ENCODE data around the gene NEU3.
A peak's percentile ranks its signal among the peaks of the same experiment; 100 is the strongest.
"Not testable (repeated sequence)": the region's sequence is repeated elsewhere in the genome, so short reads cannot be mapped to it uniquely, and the experiment has no call there.

The NEU3 gene

GRCh38 chr11:74989260-74989638 lies 516 bp downstream of the NEU3 start:
- peak overlapping the region; percentile 81 for H3K4me2 ChIP-seq (ENCODE audit: low read length)
- no peak for TF ChIP-seq CTCF (IDR thresholded peaks at IDR 0.05)
- no peaks in the 10 kb centered on the region for H3K36me3 ChIP-seq (ENCODE audit: control insufficient read depth, insufficient read depth, low read length)
- H3K79me2 ChIP-seq, result no peaks in the 10 kb centered on the region
- no peak overlapping the region for H3K9ac ChIP-seq
- H3K9me3 ChIP-seq (ENCODE audit: control insufficient read depth, low read length), result no peaks in the 10 kb centered on the region
- peak overlapping the region; percentile 84 for H3K4me3 ChIP-seq (ENCODE audit: low read depth, low read length)
- peak overlapping the region; percentile 87 for H3K27ac ChIP-seq
- H2AFZ ChIP-seq, result peak overlapping the region; percentile 87
- H3K4me1 ChIP-seq, result peaks cover 2% of the 10 kb centered on the region
- H3K27me3 ChIP-seq (ENCODE audit: control insufficient read depth, insufficient read depth, low read length), result no peaks in the 10 kb centered on the region

- not testable (repeated sequence) for H3K4me1 ChIP-seq; H2AFZ ChIP-seq; H3K36me3 ChIP-seq (ENCODE audit: control insufficient read depth, insufficient read depth, low read length); H3K27ac ChIP-seq; H3K27me3 ChIP-seq (ENCODE audit: control insufficient read depth, insufficient read depth, low read length); H3K9me3 ChIP-seq (ENCODE audit: control insufficient read depth, low read length); H3K9ac ChIP-seq; H3K79me2 ChIP-seq
- Histone ChIP-seq H3K4me3 (ENCODE audit: low read depth, low read length) (peak overlapping the region; percentile 84), H3K4me2 (ENCODE audit: low read length) (peak overlapping the region; percentile 81)
Observed at GRCh38 chr11:74990150-74990549, 1.4 kb downstream of the NEU3 start.

GRCh38 chr11:74990941-74991340 lies 2.2 kb downstream of the NEU3 start:
- Histone ChIP-seq H3K36me3 (ENCODE audit: control insufficient read depth, insufficient read depth, low read length) (no peaks in the 10 kb centered on the region), H3K4me1 (peaks cover 2% of the 10 kb centered on the region), H3K27ac (no peak overlapping the region), H2AFZ (no peak overlapping the region), H3K4me2 (ENCODE audit: low read length) (peak overlapping the region; percentile 40), H3K27me3 (ENCODE audit: control insufficient read depth, insufficient read depth, low read length) (no peaks in the 10 kb centered on the region), H3K79me2 (no peaks in the 10 kb centered on the region), H3K4me3 (ENCODE audit: low read depth, low read length) (peak overlapping the region; percentile 16), H3K9ac (no peak overlapping the region), H3K9me3 (ENCODE audit: control insufficient read depth, low read length) (no peaks in the 10 kb centered on the region)
- no peak for TF ChIP-seq CTCF (IDR thresholded peaks at IDR 0.05)

- no peaks in the 10 kb centered on the region for H3K79me2 ChIP-seq
- no peak overlapping the region for H3K27ac ChIP-seq
- no peak overlapping the region for H2AFZ ChIP-seq
- H3K4me2 ChIP-seq (ENCODE audit: low read length), result no peak overlapping the region
- H3K4me1 ChIP-seq, result peaks cover 2% of the 10 kb centered on the region
- no peaks in the 10 kb centered on the region for H3K9me3 ChIP-seq (ENCODE audit: control insufficient read depth, low read length)
- H3K4me3 ChIP-seq (ENCODE audit: low read depth, low read length), result no peak overlapping the region
- no peak for TF ChIP-seq CTCF (IDR thresholded peaks at IDR 0.05)
- H3K36me3 ChIP-seq (ENCODE audit: control insufficient read depth, insufficient read depth, low read length), result no peaks in the 10 kb centered on the region
- H3K27me3 ChIP-seq (ENCODE audit: control insufficient read depth, insufficient read depth, low read length), result no peaks in the 10 kb centered on the region
- H3K9ac ChIP-seq, result no peak overlapping the region
Observed at GRCh38 chr11:74992852-74993251, 4.1 kb downstream of the NEU3 start.

- H3K36me3 ChIP-seq (ENCODE audit: control insufficient read depth, insufficient read depth, low read length), result no peaks in the 10 kb centered on the region
- H3K4me3 ChIP-seq (ENCODE audit: low read depth, low read length), result no peak overlapping the region
- H3K4me2 ChIP-seq (ENCODE audit: low read length), result no peak overlapping the region
- no peaks in the 10 kb centered on the region for H3K79me2 ChIP-seq
- no peaks in the 10 kb centered on the region for H3K27me3 ChIP-seq (ENCODE audit: control insufficient read depth, insufficient read depth, low read length)
- no peak overlapping the region for H3K27ac ChIP-seq
- H3K4me1 ChIP-seq, result no peaks in the 10 kb centered on the region
- no peak overlapping the region for H2AFZ ChIP-seq
- H3K9ac ChIP-seq, result no peak overlapping the region
- no peak for TF ChIP-seq CTCF (IDR thresholded peaks at IDR 0.05)
- H3K9me3 ChIP-seq (ENCODE audit: control insufficient read depth, low read length), result no peaks in the 10 kb centered on the region
Observed at GRCh38 chr11:75000975-75001354, 12.2 kb downstream of the NEU3 start.

Measured in parathyroid adenoma (tissue), 2 donors.